ENCODE measurements around the gene ARHGAP28. TPM values are rescaled to one million over a fixed set of nuclear protein-coding genes. Genes with fewer than 3 reads are reported as not detected.
"Not testable (repeated sequence)": the region's sequence is repeated elsewhere in the genome, so short reads cannot be mapped to it uniquely, and the experiment has no call there.

The ARHGAP28 gene
- total RNA-seq, 2 experiments from 2014 or later: not detected

DNA sequence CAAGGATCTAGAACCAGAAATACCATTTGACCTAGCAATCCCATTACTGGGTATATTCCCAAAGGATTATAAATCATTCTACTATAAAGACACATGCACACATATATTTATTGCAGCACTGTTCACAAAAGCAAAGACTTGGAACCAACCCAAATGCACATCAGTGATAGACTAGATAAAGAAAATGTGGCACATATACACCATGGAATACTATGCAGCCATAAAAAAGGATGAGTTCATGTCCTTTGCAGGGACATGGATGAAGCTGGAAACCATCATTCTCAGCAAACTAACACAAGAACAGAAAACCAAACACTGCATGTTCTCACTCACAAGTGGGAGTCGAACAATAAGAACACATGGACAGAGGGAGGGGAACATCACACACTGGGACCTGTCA is 70.8 kb downstream of the ARHGAP28 start:
- intact Hi-C loops (cut with DNase I, micrococcal nuclease); H3K9me3 Mint-ChIP-seq (ENCODE audit: low read depth); CTCF ChIA-PET; DNase-seq; H3K4me1 Mint-ChIP-seq; H3K27me3 Mint-ChIP-seq; H3K36me3 Mint-ChIP-seq (ENCODE audit: low read depth); H3K4me3 Mint-ChIP-seq; ATAC-seq; POLR2A ChIA-PET; H3K27ac Mint-ChIP-seq: not testable (repeated sequence)

DNA sequence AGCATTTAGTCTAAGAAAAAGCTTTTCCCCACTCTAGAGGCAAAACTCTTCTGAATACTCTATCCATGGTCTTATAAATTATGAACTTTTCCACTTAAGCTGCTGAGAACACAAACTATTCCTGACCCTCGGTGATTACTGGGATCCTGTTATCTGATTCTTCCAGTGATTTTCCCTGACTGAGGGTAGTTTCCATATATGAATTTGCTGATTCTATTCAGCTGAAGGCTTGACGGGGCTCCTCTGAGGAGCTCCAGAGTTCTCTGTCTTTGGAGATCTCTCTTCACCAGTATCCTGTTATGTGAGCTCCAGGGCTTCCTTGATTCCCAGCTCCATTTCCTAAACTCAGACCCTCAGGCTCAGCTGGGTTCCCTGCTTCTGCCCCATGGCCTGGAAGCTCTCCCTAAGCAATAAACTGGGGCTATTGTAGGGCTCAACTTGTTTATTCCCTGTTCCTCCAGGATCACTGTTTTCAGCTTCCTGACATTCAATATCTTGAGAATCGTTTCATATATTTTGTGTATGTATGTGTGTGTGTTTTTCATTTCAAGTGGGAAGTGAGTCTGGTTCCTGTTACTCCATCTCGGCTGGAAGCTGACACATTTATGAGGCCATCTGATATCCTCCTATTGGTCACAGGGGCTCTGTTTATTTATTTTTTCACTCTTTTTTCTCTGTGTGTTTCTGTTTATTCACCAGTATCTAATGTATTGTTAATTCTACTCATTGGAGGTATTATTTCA is 78.2 kb downstream of the ARHGAP28 start:
- DNase-seq (no peak), ATAC-seq (no peak)
- Mint-ChIP-seq H3K9me3 (ENCODE audit: low read depth) (peaks cover under 1% of the 10 kb centered on the region), H3K4me3 (no peak overlapping the region), H3K27me3 (no peaks in the 10 kb centered on the region), H3K36me3 (ENCODE audit: low read depth) (no peaks in the 10 kb centered on the region), H3K27ac (no peak overlapping the region), H3K4me1 (no peaks in the 10 kb centered on the region)
- intact Hi-C loops (cut with DNase I, micrococcal nuclease): no loop called here
- POLR2A ChIA-PET: interaction anchor here (0.6 kb wide), 1 partner anchor 25 kb away, joined by 4 read pairs; no protein-coding TSS in a partner anchor
- CTCF ChIA-PET: no interaction called here

DNA sequence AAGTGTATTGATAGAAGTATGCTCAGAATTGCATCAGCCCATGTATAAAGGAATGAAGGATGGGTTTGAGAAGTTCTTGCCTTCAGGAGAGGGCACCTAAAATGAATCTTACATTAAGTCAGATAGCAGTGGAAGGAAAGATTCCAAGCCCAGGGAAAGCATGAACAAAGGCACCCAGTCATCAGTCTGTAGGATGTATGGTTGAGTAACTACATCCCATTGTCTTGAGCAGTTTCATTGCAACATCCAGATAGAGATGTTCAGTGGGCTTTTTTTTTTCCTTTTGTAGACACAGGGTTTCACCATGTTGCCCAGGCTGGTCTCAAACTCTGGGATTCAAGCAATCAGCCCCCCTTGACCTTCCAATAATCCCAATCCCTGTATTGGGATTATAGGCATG is 80.7 kb downstream of the ARHGAP28 start:
- intact Hi-C loops (cut with DNase I, micrococcal nuclease): loop anchor here in 1 of 2 experiments (10.0 kb wide), 1 partner anchor 65 kb away; no protein-coding TSS in a partner anchor
- no peaks in the 10 kb centered on the region for H3K27me3 Mint-ChIP-seq
- DNase-seq (no peak), ATAC-seq (no peak)
- H3K4me1 Mint-ChIP-seq: no peaks in the 10 kb centered on the region
- H3K4me3 Mint-ChIP-seq: no peak overlapping the region
- H3K27ac Mint-ChIP-seq: no peak overlapping the region
- CTCF ChIA-PET: no interaction called here
- peaks cover 2% of the 10 kb centered on the region for H3K9me3 Mint-ChIP-seq (ENCODE audit: low read depth)
- H3K36me3 Mint-ChIP-seq (ENCODE audit: low read depth): no peaks in the 10 kb centered on the region
- POLR2A ChIA-PET: no interaction called here

DNA sequence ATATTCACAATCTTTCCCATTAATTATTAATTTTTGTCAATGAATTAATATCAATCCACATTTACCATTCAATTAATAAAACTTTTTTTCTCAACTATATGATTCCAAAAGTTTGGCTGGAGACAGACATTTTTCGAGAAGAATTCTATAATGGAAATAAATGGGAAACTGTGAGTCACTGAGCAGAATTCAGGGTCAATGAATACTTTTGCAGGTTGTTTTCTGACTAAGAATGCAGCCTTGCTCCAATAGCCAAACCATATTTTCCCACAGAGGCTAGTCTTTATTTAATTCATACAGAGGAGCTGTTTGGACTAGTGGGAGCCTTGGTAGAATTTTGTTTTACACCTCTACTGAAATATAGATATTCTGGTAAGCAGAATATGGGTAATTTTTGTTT is 82.3 kb downstream of the ARHGAP28 start:
- CTCF ChIA-PET: no interaction called here
- Mint-ChIP-seq H3K4me1 (no peaks in the 10 kb centered on the region), H3K27me3 (no peaks in the 10 kb centered on the region), H3K4me3 (no peak overlapping the region), H3K36me3 (ENCODE audit: low read depth) (no peaks in the 10 kb centered on the region), H3K27ac (no peak overlapping the region), H3K9me3 (ENCODE audit: low read depth) (peaks cover 2% of the 10 kb centered on the region)
- ATAC-seq: no peak
- intact Hi-C loops (cut with DNase I, micrococcal nuclease): loop anchor here in 1 of 2 experiments (10.0 kb wide), 1 partner anchor 67 kb away; no protein-coding TSS in a partner anchor
- no peak for DNase-seq
- POLR2A ChIA-PET: no interaction called here

DNA sequence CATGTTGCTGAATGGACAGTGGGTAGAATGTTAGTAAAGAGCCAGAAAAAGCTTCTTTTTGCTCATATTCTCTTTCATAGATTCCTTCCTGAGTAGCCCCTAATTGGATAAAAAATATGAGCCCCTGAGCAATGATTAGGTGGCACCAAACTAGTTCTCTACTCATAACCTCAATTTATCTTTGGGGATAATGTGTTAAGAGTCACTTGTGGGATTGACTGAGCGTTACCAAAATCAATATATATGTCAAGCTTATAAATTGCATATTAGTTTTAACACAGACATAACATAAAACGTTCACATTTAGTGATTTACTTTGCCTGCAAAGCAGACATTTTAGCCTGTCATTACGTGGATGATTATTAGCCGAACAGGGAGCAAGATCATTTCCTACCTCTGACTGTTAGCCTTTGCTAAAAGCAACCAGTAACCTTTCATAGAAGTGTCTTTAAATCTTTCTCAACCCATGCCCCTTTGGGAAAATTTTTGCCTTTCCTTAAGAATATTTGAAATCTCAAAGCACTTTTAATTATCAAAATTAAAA is 85.4 kb downstream of the ARHGAP28 start:
- ATAC-seq: no peak

DNA sequence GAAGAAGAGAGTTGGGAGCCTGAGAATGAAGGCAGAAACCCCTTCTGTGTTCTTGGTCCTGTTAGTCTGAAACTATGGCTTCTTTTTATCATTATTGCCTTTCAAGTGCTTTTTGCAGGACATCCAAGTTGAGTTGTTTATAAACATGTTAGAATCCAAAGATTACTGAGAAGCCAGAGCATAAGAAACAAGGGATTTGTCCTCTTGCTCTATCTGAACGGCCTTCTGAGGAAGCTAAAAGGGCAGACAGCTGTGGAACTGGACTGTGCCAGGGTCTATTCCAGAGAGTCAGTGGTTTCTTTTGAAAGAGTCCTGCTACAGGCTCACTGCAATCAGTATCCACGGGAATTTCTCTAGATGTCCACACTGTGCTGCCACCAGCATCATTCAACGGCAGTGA is 86.6 kb downstream of the ARHGAP28 start:
- H3K36me3 Mint-ChIP-seq (ENCODE audit: low read depth): no peaks in the 10 kb centered on the region
- ChIA-PET POLR2A (no interaction called here), CTCF (no interaction called here)
- intact Hi-C loops (cut with DNase I, micrococcal nuclease): loop anchor here in 1 of 2 experiments (10.0 kb wide), 1 partner anchor 71 kb away; no protein-coding TSS in a partner anchor
- ATAC-seq: no peak
- DNase-seq: no peak
- H3K27ac Mint-ChIP-seq: no peak overlapping the region
- H3K4me3 Mint-ChIP-seq: no peak overlapping the region
- peaks cover 2% of the 10 kb centered on the region for H3K9me3 Mint-ChIP-seq (ENCODE audit: low read depth)
- no peaks in the 10 kb centered on the region for H3K27me3 Mint-ChIP-seq
- no peaks in the 10 kb centered on the region for H3K4me1 Mint-ChIP-seq

More for the DNA sequence above, 85.4 kb downstream of the ARHGAP28 start:
- H3K4me1 Mint-ChIP-seq: no peaks in the 10 kb centered on the region
- no peak overlapping the region for H3K4me3 Mint-ChIP-seq
- CTCF ChIA-PET: interaction anchor here (0.5 kb wide), 1 partner anchor 208 kb away, joined by 3 read pairs; no protein-coding TSS in a partner anchor
- no peaks in the 10 kb centered on the region for H3K27me3 Mint-ChIP-seq
- peaks cover 2% of the 10 kb centered on the region for H3K9me3 Mint-ChIP-seq (ENCODE audit: low read depth)
- no peaks in the 10 kb centered on the region for H3K36me3 Mint-ChIP-seq (ENCODE audit: low read depth)
- POLR2A ChIA-PET: no interaction called here
- intact Hi-C loops (cut with DNase I, micrococcal nuclease): loop anchor here in 1 of 2 experiments (10.0 kb wide), 1 partner anchor 70 kb away; no protein-coding TSS in a partner anchor
- no peak for DNase-seq
- no peak overlapping the region for H3K27ac Mint-ChIP-seq

DNA sequence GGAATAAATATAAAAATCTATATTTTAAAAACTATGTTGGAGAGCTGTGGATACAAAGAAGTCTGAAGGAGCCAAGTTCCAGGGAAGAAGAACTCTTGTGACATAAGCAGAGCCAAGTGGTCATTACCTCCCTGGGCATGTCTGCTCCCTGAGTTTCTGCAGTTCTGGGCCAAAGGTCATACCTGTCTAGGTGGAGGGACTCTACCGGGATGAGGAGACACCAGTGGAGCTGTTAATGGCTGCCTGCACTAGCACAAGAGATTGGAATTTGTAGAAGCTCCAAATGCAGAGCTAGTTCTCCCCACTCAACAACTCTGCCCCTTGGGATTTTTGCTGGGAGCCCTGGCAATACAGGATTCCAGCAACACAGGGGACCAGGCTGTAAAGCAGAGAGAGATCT is 89.8 kb downstream of the ARHGAP28 start:
- H3K9me3 Mint-ChIP-seq (ENCODE audit: low read depth): peaks cover under 1% of the 10 kb centered on the region
- no peak overlapping the region for H3K27ac Mint-ChIP-seq
- ATAC-seq (no peak), DNase-seq (no peak)
- H3K27me3 Mint-ChIP-seq: no peaks in the 10 kb centered on the region
- no peaks in the 10 kb centered on the region for H3K4me1 Mint-ChIP-seq
- intact Hi-C loops (cut with DNase I, micrococcal nuclease): loop anchor here in 1 of 2 experiments (10.0 kb wide), 1 partner anchor 75 kb away; no protein-coding TSS in a partner anchor
- no peaks in the 10 kb centered on the region for H3K36me3 Mint-ChIP-seq (ENCODE audit: low read depth)
- no peak overlapping the region for H3K4me3 Mint-ChIP-seq
- POLR2A ChIA-PET: no interaction called here
- CTCF ChIA-PET: interaction anchor here (0.7 kb wide), 1 partner anchor 236 kb away, joined by 3 read pairs; no protein-coding TSS in a partner anchor

DNA sequence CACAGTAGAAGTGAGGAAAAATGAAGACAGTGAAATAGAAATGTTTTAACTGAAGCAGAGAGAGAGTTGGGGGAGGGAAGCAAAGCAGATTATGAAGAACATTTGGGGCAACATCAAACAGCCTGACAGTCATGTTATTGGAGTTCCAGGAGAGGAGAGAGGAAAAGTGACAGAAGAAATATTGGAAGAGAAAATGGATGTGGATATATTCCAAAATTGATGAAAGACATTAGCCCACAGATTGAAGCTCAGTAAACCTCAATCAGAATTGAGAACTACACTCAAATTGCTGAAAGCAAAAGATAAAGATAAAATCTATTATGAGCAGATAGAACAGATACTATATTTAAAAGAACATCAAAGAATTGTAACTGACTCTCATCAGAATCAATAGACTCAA is 90.8 kb downstream of the ARHGAP28 start:
- intact Hi-C loops (cut with DNase I, micrococcal nuclease): no loop called here
- Mint-ChIP-seq H3K27ac (no peak overlapping the region), H3K4me3 (no peak overlapping the region), H3K9me3 (ENCODE audit: low read depth) (no peaks in the 10 kb centered on the region), H3K27me3 (no peaks in the 10 kb centered on the region), H3K36me3 (ENCODE audit: low read depth) (no peaks in the 10 kb centered on the region), H3K4me1 (no peaks in the 10 kb centered on the region)
- DNase-seq (no peak), ATAC-seq (no peak)
- ChIA-PET POLR2A (no interaction called here), CTCF (no interaction called here)

DNA sequence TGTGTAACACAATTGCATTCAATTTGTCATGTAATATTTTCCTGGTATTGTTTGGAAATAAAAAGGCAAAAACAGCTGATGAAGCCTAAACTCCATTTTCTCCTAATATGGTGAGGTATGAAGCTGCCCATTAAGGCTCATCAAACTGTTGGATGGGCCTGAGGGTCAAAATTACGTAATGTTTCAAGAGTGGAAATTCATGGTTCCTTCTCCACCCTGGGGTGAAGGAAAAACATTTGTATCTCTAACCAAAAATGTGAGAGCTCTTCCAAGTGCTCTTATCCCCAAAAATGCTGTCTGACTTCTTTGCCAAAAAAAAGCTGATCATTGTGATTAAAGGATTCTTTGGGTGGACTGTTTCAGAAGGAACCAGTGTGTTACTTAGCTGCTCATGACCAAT is 91.8 kb downstream of the ARHGAP28 start:
- H3K9me3 Mint-ChIP-seq (ENCODE audit: low read depth): no peaks in the 10 kb centered on the region
- H3K4me3 Mint-ChIP-seq: no peak overlapping the region
- no peaks in the 10 kb centered on the region for H3K36me3 Mint-ChIP-seq (ENCODE audit: low read depth)
- POLR2A ChIA-PET: no interaction called here
- ATAC-seq (no peak), DNase-seq (no peak)
- CTCF ChIA-PET: no interaction called here
- intact Hi-C loops (cut with DNase I, micrococcal nuclease): no loop called here
- no peaks in the 10 kb centered on the region for H3K4me1 Mint-ChIP-seq
- no peak overlapping the region for H3K27ac Mint-ChIP-seq
- no peaks in the 10 kb centered on the region for H3K27me3 Mint-ChIP-seq

DNA sequence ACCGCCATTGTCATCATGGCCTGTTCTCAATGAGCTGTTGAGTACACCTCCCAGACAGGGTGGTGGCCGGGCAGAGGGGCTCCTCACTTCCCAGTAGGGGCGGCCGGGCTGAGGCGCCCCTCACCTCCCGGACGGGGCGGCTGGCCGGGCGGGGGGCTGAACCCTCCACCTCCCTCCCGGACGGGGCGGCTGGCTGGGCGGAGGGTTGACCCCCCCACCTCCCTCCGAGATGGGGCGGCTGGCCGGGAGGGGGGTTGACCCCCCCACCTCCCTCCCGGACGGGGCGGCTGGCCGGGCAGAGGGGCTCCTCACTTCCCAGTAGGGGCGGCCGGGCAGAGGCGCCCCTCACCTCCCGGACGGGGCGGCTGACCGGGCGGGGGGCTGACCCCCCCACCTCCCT is 97.6 kb downstream of the ARHGAP28 start:
- intact Hi-C loops (cut with DNase I, micrococcal nuclease); DNase-seq; H3K27ac Mint-ChIP-seq; ATAC-seq; H3K9me3 Mint-ChIP-seq (ENCODE audit: low read depth); CTCF ChIA-PET; H3K27me3 Mint-ChIP-seq; H3K4me3 Mint-ChIP-seq; H3K36me3 Mint-ChIP-seq (ENCODE audit: low read depth); POLR2A ChIA-PET; H3K4me1 Mint-ChIP-seq: not testable (repeated sequence)

DNA sequence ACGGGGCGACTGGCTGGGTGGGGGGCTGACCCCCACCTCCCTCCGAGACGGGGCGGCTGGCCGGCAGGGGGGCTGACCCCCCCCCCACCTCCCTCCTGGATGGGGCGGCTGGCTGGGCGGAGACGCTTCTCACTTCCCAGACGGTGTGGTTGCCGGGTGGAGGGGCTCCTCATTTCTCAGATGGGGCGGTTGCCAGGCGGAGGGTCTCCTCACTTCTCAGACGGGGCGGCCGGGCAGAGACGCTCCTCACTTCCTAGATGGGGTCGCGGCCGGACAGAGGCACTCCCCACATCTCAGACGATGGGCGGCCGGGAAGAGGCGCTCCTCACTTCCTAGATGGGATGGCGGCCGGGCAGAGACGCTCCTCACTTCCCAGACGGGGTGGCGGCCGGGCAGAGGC is 98.0 kb downstream of the ARHGAP28 start:
- not testable (repeated sequence) for H3K9me3 Mint-ChIP-seq (ENCODE audit: low read depth)

DNA sequence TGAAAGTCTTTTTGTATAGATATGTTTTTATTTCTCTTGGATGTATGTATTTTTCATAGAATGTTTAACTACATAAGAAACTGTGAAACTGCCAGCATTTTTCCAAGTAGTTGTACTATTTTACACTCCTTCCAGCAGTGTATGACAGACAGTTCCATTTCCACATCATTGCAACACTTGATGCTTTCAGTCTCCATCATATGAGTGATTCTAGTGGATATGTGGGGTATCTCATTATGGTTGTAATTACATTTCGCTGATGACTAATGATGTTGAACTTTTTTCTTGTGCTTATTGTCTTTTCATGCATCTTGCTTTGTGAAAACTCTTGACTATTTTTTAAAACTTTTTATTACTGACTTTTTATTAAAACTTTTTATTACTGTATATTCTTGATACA is 101.4 kb downstream of the ARHGAP28 start:
- Mint-ChIP-seq H3K4me1 (no peaks in the 10 kb centered on the region), H3K27me3 (no peaks in the 10 kb centered on the region), H3K9me3 (ENCODE audit: low read depth) (peaks cover 2% of the 10 kb centered on the region), H3K27ac (no peak overlapping the region), H3K36me3 (ENCODE audit: low read depth) (no peaks in the 10 kb centered on the region), H3K4me3 (no peak overlapping the region)
- ChIA-PET CTCF (no interaction called here), POLR2A (no interaction called here)
- DNase-seq (no peak), ATAC-seq (no peak)
- intact Hi-C loops (cut with DNase I, micrococcal nuclease): no loop called here

More for the DNA sequence above, 98.0 kb downstream of the ARHGAP28 start:
- POLR2A ChIA-PET; H3K4me3 Mint-ChIP-seq; CTCF ChIA-PET; DNase-seq; H3K4me1 Mint-ChIP-seq; H3K27me3 Mint-ChIP-seq; H3K36me3 Mint-ChIP-seq (ENCODE audit: low read depth); intact Hi-C loops (cut with DNase I, micrococcal nuclease); H3K27ac Mint-ChIP-seq; ATAC-seq: not testable (repeated sequence)
